Measurements from ENCODE around the gene SRGAP1.

DNA sequence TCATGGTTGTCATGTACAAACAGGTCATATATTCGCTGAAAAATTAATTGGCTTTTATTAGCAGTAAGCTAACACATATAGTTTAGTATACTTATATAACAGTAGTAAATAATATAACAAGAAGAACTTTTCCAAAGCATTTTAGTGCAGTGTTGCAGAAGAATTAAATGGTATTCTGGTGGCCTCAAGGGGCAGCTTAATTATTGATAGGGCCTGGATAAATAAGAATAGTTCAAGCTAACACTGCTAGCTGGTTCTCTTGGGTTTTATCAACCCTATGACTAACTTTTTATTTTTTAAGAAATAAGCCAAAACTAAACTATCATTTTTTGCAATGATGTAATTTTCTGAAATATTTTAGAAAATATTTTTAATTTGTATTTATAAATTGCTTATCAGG is 152.1 kb downstream of the SRGAP1 start:
- TF ChIP-seq CTCF (conservative IDR thresholded peaks at IDR 0.05; ENCODE audit: low read depth, low read length) (no peak), MXI1 (IDR thresholded peaks at IDR 0.05; ENCODE audit: borderline replicate concordance, low read depth, low read length) (no peak), CEBPB (IDR thresholded peaks at IDR 0.05; ENCODE audit: low read depth, low read length) (no peak), POLR2A (IDR thresholded peaks at IDR 0.05; ENCODE audit: low read depth, low read length) (no peak), RCOR1 (IDR thresholded peaks at IDR 0.05; ENCODE audit: insufficient replicate concordance, low read length) (no peak), NFE2L2 (IDR thresholded peaks at IDR 0.05; ENCODE audit: low read depth, low read length) (no peak)
